ENCODE measurements around the gene SIM1.
A peak's percentile ranks its signal among the peaks of the same experiment; 100 is the strongest.

GRCh38 chr6:100479179-100480035, 14.7 kb upstream of the SIM1 start:
- peak; percentile 75 for TF ChIP-seq CTCF (IDR thresholded peaks at IDR 0.05; ENCODE audit: low read length)
- no peak for TF ChIP-seq EZH2 (IDR thresholded peaks at IDR 0.05; ENCODE audit: borderline replicate concordance, low read length)

Measured in OCI-LY1 (cell line).